Lower leg skin (tissue), 4 donors: ENCODE results near the gene ADAMTS9. TPM values are rescaled to one million over a fixed set of nuclear protein-coding genes. Genes with fewer than 3 reads are reported as not detected.
"Not testable (repeated sequence)": the region's sequence is repeated elsewhere in the genome, so short reads cannot be mapped to it uniquely, and the experiment has no call there.

ENCODE experiments used
- DNase-seq, 2 donors: peaks; one replicate each; pipeline ENCODE4 v3.0.0-alpha.2; 2019; ENCODE audit warnings: low spot score in 2 of 2
- H3K4me3 ChIP-seq: fragments of 200-600 bp; sonication (generic); 2 replicates; pipeline ENCODE4 v1.5.1; 2017; ENCODE audit warnings: mild to moderate bottlenecking, low read depth; ENCODE audit not compliant: poor library complexity, severe bottlenecking
- CTCF ChIP-seq, 3 donors: fragments of 450-650 bp; IDR thresholded peaks; one replicate each; pipeline ENCODE4 v1.5.1; 2016; ENCODE audit warnings: antibody characterized with exemption in 3 of 3, mild to moderate bottlenecking in 3 of 3, moderate library complexity in 2 of 3
- POLR2A ChIP-seq, 2 donors: fragments of 450-650 bp; IDR thresholded peaks; one replicate each; pipeline ENCODE4 v1.6.1; 2016 to 2017; ENCODE audit warnings: antibody characterized with exemption in 2 of 2, mild to moderate bottlenecking in 1 of 2, moderate library complexity in 1 of 2
- WGBS, 2 donors: methylation state at CpG; one replicate each; pipeline ENCODE4 v1.1.5; 2018; 5-methylcytosine and 5-hydroxymethylcytosine counted together
- intact Hi-C: fragments of 100-400 bp; cut with DNase I; formaldehyde crosslinking; loops from one replicate; pipeline ENCODE4 v1.15.0; 2023; ENCODE audit warnings: low total_unique reads
- total RNA-seq, 4 donors: library from RNA; depleted of rRNA; stranded (reverse); fragments of >200 nt; gene quantifications; one replicate each; pipeline ENCODE4 v1.1.0, GENCODE V29; 2016

The ADAMTS9 gene
- total RNA-seq, 4 donors from 2014 or later, result 2.2 to 15.9 (median 8.2) TPM

GRCh38 chr3:64551697-64552096 lies 136.1 kb downstream of the ADAMTS9 start:
- no peak for DNase-seq
- TF ChIP-seq CTCF (IDR thresholded peaks at IDR 0.05) (no peak), POLR2A (IDR thresholded peaks at IDR 0.05) (no peak)
- intact Hi-C loops, result no loop called here
- H3K4me3 ChIP-seq, result no peak overlapping the region
- WGBS, 2 donors, result 88 to 93% methylated on average over 1 of the region's 1 CpG

GRCh38 chr3:64550745-64551144 lies 137.1 kb downstream of the ADAMTS9 start:
- no peak for TF ChIP-seq CTCF (IDR thresholded peaks at IDR 0.05)
- TF ChIP-seq POLR2A (IDR thresholded peaks at IDR 0.05), result no peak
- WGBS, 2 donors, result 93 to 94% methylated on average over 15 of the region's 15 CpGs
- no peak for DNase-seq
- H3K4me3 ChIP-seq, result no peak overlapping the region
- intact Hi-C loops, result no loop called here

GRCh38 chr3:64549869-64550268 lies 137.9 kb downstream of the ADAMTS9 start:
- intact Hi-C loops, result no loop called here
- 66 to 70% methylated on average over 3 of the region's 3 CpGs for WGBS, 2 donors
- no peak for TF ChIP-seq POLR2A (IDR thresholded peaks at IDR 0.05)
- TF ChIP-seq CTCF (IDR thresholded peaks at IDR 0.05), result no peak
- no peak for DNase-seq
- no peak overlapping the region for H3K4me3 ChIP-seq

- no peak for DNase-seq
- WGBS, 2 donors, result 44 to 54% methylated on average over 6 of the region's 6 CpGs
Observed at GRCh38 chr3:64548200-64548889, 139.5 kb downstream of the ADAMTS9 start.

GRCh38 chr3:64546856-64547255 lies 140.9 kb downstream of the ADAMTS9 start:
- DNase-seq, result no peak
- H3K4me3 ChIP-seq, result no peak overlapping the region
- intact Hi-C loops, result no loop called here
- 88 to 97% methylated on average over 8 of the region's 8 CpGs for WGBS, 2 donors
- TF ChIP-seq CTCF (IDR thresholded peaks at IDR 0.05), result no peak
- no peak for TF ChIP-seq POLR2A (IDR thresholded peaks at IDR 0.05)

More at GRCh38 chr3:64548200-64548889, 139.5 kb downstream of the ADAMTS9 start:
- no peak overlapping the region for H3K4me3 ChIP-seq
- intact Hi-C loops, result no loop called here
- TF ChIP-seq CTCF (IDR thresholded peaks at IDR 0.05) (no peak), POLR2A (IDR thresholded peaks at IDR 0.05) (no peak)

GRCh38 chr3:64545239-64545638 lies 142.6 kb downstream of the ADAMTS9 start:
- DNase-seq, H3K4me3 ChIP-seq, intact Hi-C loops: not testable (repeated sequence)
- WGBS, 2 donors, result 88 to 98% methylated on average over 3 of the region's 3 CpGs
